ENCODE data around the gene ZXDA. TPM values are rescaled to one million over a fixed set of nuclear protein-coding genes. Genes with fewer than 3 reads are reported as not detected.
"Not testable (repeated sequence)": the region's sequence is repeated elsewhere in the genome, so short reads cannot be mapped to it uniquely, and the experiment has no call there.

Gene ZXDA
- total RNA-seq, result not detected in 2 replicates
- not detected in 2 replicates for polyA plus RNA-seq

GRCh38 chrX:57910287-57910912 is at the start of gene ZXDA:
Gene ZXDA (minus strand): TSS chrX:57910458. CDS start chrX:57910420, 38 bp downstream.
- not testable (repeated sequence) for H3K4me3 ChIP-seq; H3K4me2 ChIP-seq; H3K4me1 ChIP-seq (ENCODE audit: insufficient read depth); H4K20me1 ChIP-seq (ENCODE audit: insufficient read depth, poor library complexity, severe bottlenecking); H3K79me2 ChIP-seq; H3K36me3 ChIP-seq (replicated peaks; ENCODE audit: insufficient read depth, low read depth); H3K9me2 ChIP-seq (replicated peaks; ENCODE audit: insufficient read depth); H2AFZ ChIP-seq; H3K27me3 ChIP-seq; H3K27ac ChIP-seq; DNase-seq (ENCODE audit: low spot score); H3K9me3 ChIP-seq (ENCODE audit: low read depth)
- WGBS (ENCODE audit: low lambda C conversion rate, missing lambda C conversion rate), result 72% methylated on average over 9 of the region's 35 CpGs

- no peaks in the 10 kb centered on the region for H3K79me2 ChIP-seq
- H4K20me1 ChIP-seq (ENCODE audit: insufficient read depth, poor library complexity, severe bottlenecking), result no peaks in the 10 kb centered on the region
- no peaks in the 10 kb centered on the region for H3K27me3 ChIP-seq
- no peaks in the 10 kb centered on the region for H3K4me1 ChIP-seq (ENCODE audit: insufficient read depth)
- WGBS (ENCODE audit: low lambda C conversion rate, missing lambda C conversion rate), result 22% methylated on average over 1 of the region's 1 CpG
- no peak for TF ChIP-seq CTCF (IDR thresholded peaks at IDR 0.05; ENCODE audit: poor library complexity)
- TF ChIP-seq EZH2 (IDR thresholded peaks at IDR 0.05; ENCODE audit: borderline replicate concordance), result no peak
- no peak for TF ChIP-seq EZH2phosphoT487 (IDR thresholded peaks at IDR 0.05; ENCODE audit: low read depth, severe bottlenecking, unreplicated experiment)
- no peak overlapping the region for H3K4me2 ChIP-seq
- no peak overlapping the region for H3K4me3 ChIP-seq
- no peaks in the 10 kb centered on the region for H3K9me3 ChIP-seq (ENCODE audit: low read depth)
- H3K9me2 ChIP-seq (replicated peaks; ENCODE audit: insufficient read depth), result no peaks in the 10 kb centered on the region
- no peak overlapping the region for H3K27ac ChIP-seq
- no peaks in the 10 kb centered on the region for H3K36me3 ChIP-seq (replicated peaks; ENCODE audit: insufficient read depth, low read depth)
- H2AFZ ChIP-seq, result no peak overlapping the region
- no peak for DNase-seq (ENCODE audit: low spot score)
Measured at GRCh38 chrX:57952320-57952678, 42.0 kb upstream of the ZXDA start.

GRCh38 chrX:57951666-57952319 is 41.5 kb upstream of the ZXDA start:
- no peaks in the 10 kb centered on the region for H3K9me2 ChIP-seq (replicated peaks; ENCODE audit: insufficient read depth)
- no peak overlapping the region for H3K4me2 ChIP-seq
- H3K4me3 ChIP-seq, result no peak overlapping the region
- H2AFZ ChIP-seq, result no peak overlapping the region
- DNase-seq (ENCODE audit: low spot score), result no peak
- H3K9me3 ChIP-seq (ENCODE audit: low read depth), result no peaks in the 10 kb centered on the region
- no peaks in the 10 kb centered on the region for H4K20me1 ChIP-seq (ENCODE audit: insufficient read depth, poor library complexity, severe bottlenecking)
- H3K27ac ChIP-seq, result no peak overlapping the region
- WGBS (ENCODE audit: low lambda C conversion rate, missing lambda C conversion rate), result 54% methylated on average over 2 of the region's 2 CpGs
- TF ChIP-seq EZH2 (IDR thresholded peaks at IDR 0.05; ENCODE audit: borderline replicate concordance), result no peak
- TF ChIP-seq CTCF (IDR thresholded peaks at IDR 0.05; ENCODE audit: poor library complexity), result no peak
- no peak for TF ChIP-seq EZH2phosphoT487 (IDR thresholded peaks at IDR 0.05; ENCODE audit: low read depth, severe bottlenecking, unreplicated experiment)
- H3K79me2 ChIP-seq, result no peaks in the 10 kb centered on the region
- no peaks in the 10 kb centered on the region for H3K36me3 ChIP-seq (replicated peaks; ENCODE audit: insufficient read depth, low read depth)
- no peaks in the 10 kb centered on the region for H3K4me1 ChIP-seq (ENCODE audit: insufficient read depth)
- no peaks in the 10 kb centered on the region for H3K27me3 ChIP-seq

GRCh38 chrX:57933321-57933720 is 23.1 kb upstream of the ZXDA start:
- H3K9me3 ChIP-seq (ENCODE audit: low read depth), result no peaks in the 10 kb centered on the region
- H2AFZ ChIP-seq, result no peak overlapping the region
- H3K36me3 ChIP-seq (replicated peaks; ENCODE audit: insufficient read depth, low read depth), result no peaks in the 10 kb centered on the region
- TF ChIP-seq CTCF (IDR thresholded peaks at IDR 0.05; ENCODE audit: poor library complexity) (no peak), EZH2 (IDR thresholded peaks at IDR 0.05; ENCODE audit: borderline replicate concordance) (no peak), EZH2phosphoT487 (IDR thresholded peaks at IDR 0.05; ENCODE audit: low read depth, severe bottlenecking, unreplicated experiment) (no peak)
- H3K9me2 ChIP-seq (replicated peaks; ENCODE audit: insufficient read depth), result no peaks in the 10 kb centered on the region
- WGBS (ENCODE audit: low lambda C conversion rate, missing lambda C conversion rate), result 60% methylated on average over 6 of the region's 6 CpGs
- no peak overlapping the region for H3K4me2 ChIP-seq
- H3K4me1 ChIP-seq (ENCODE audit: insufficient read depth), result no peaks in the 10 kb centered on the region
- no peak overlapping the region for H3K27ac ChIP-seq
- no peaks in the 10 kb centered on the region for H3K79me2 ChIP-seq
- no peak overlapping the region for H3K4me3 ChIP-seq
- DNase-seq (ENCODE audit: low spot score), result no peak
- no peaks in the 10 kb centered on the region for H4K20me1 ChIP-seq (ENCODE audit: insufficient read depth, poor library complexity, severe bottlenecking)
- no peaks in the 10 kb centered on the region for H3K27me3 ChIP-seq

All from hepatocyte (in vitro differentiated cells).